Inflammatory macrophage treated with lipopolysaccharide for 1 hour (primary cell): Measurements from ENCODE around the gene ETV5.

ENCODE experiments used
- DNase-seq, 2 donors: peaks; one replicate each; pipeline ENCODE4 v3.0.0-alpha.2; 2020 to 2022

The ETV5 gene

GRCh38 chr3:186108941-186109865, at the start of gene ETV5:
Gene ETV5, minus strand, starts transcription at chr3:186109089. Its CDS starts 3,221 bp downstream, at chr3:186105868.
- peak; percentile 97 to 99 for DNase-seq

- no peak for DNase-seq
Measured at GRCh38 chr3:186154641-186155040, 45.8 kb upstream of the ETV5 start.

- peak; percentile 61 to 67 for DNase-seq
Measured at GRCh38 chr3:186152889-186153292, 44.0 kb upstream of the ETV5 start.

- DNase-seq: no peak
Measured at GRCh38 chr3:186152361-186152798, 43.5 kb upstream of the ETV5 start.

GRCh38 chr3:186151077-186151971, 42.4 kb upstream of the ETV5 start:
- DNase-seq: peak; percentile 30 to 49

GRCh38 chr3:186150041-186150830, 41.3 kb upstream of the ETV5 start:
- DNase-seq: no peak

- peak in 1 of 2 donors; percentile 56 for DNase-seq
Measured at GRCh38 chr3:186149319-186149960, 40.6 kb upstream of the ETV5 start.

- DNase-seq: no peak
Measured at GRCh38 chr3:186144257-186144656, 35.4 kb upstream of the ETV5 start.

- no peak for DNase-seq
Measured at GRCh38 chr3:186143250-186143649, 34.4 kb upstream of the ETV5 start.

- DNase-seq: no peak
Measured at GRCh38 chr3:186142393-186142932, 33.6 kb upstream of the ETV5 start.

GRCh38 chr3:186141790-186142189, 32.9 kb upstream of the ETV5 start:
- no peak for DNase-seq

GRCh38 chr3:186138272-186138981, 29.5 kb upstream of the ETV5 start:
- DNase-seq: no peak

GRCh38 chr3:186137051-186137685, 28.3 kb upstream of the ETV5 start:
- no peak for DNase-seq

GRCh38 chr3:186133980-186134379, 25.1 kb upstream of the ETV5 start:
- no peak for DNase-seq

GRCh38 chr3:186132487-186132886, 23.6 kb upstream of the ETV5 start:
- DNase-seq: no peak

- no peak for DNase-seq
Measured at GRCh38 chr3:186129206-186129605, 20.3 kb upstream of the ETV5 start.

- no peak for DNase-seq
Measured at GRCh38 chr3:186128158-186128557, 19.3 kb upstream of the ETV5 start.

GRCh38 chr3:186127463-186127862, 18.6 kb upstream of the ETV5 start:
- DNase-seq: no peak

- no peak for DNase-seq
Measured at GRCh38 chr3:186125118-186125517, 16.2 kb upstream of the ETV5 start.

GRCh38 chr3:186124592-186124991, 15.7 kb upstream of the ETV5 start:
- no peak for DNase-seq

- no peak for DNase-seq
Measured at GRCh38 chr3:186123012-186123411, 14.1 kb upstream of the ETV5 start.
